ENCODE measurements around the gene CCL14. TPM values are rescaled to one million over a fixed set of nuclear protein-coding genes. Genes with fewer than 3 reads are reported as not detected.

CCL14 gene
- total and polyA plus RNA-seq, 9 of the 15 experiments (the other 6 are each of a cell fraction or from before 2014, with no cell fraction given): not detected

DNA sequence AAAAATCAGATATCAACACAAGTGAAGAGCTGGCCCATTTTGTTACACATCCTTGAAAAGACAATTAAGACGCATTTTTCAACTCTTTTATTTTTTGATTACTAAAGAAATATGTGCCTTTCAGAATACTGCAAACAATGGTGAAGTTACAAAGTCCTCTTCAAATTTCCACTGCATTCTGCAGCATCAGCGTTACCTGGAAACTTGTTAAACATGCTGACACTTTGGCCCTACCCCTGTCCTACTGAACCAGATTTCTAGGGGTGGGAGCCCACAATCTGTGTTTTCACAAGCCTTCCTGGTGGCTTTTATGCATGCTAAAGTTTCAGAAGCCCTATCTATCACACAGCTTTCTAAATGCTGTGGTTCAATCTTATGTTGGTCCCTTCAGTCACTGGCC lies 4.5 kb upstream of the CCL14 start:
- 0% methylated on average over 2 of the region's 2 CpGs for WGBS (ENCODE audit: insufficient coverage, low coverage, missing lambda C conversion rate)
- Histone ChIP-seq H3K27me3 (ENCODE audit: control insufficient read depth in 2 of 2, insufficient read depth in 2 of 2, low read length in 2 of 2) (no peaks in the 10 kb centered on the region; a peak in 1 of 5 replicates), H3K9me1 (ENCODE audit: control insufficient read depth, insufficient read depth, low read length) (no peaks in the 10 kb centered on the region), H3K4me1 (replicated peaks in 1 of 2; ENCODE audit: control insufficient read depth in 2 of 2, insufficient read depth in 2 of 2, low read length in 2 of 2) (no peaks in the 10 kb centered on the region), H3K4me2 (ENCODE audit: insufficient read depth, low read length) (no peak overlapping the region), H4K20me1 (replicated peaks; ENCODE audit: control insufficient read depth, insufficient read depth, low read length) (no peaks in the 10 kb centered on the region), H3K36me3 (ENCODE audit: control insufficient read depth, insufficient read depth, low read length) (no peaks in the 10 kb centered on the region), H3K9me3 (replicated peaks; ENCODE audit: control insufficient read depth, insufficient read depth, low read depth, low read length) (no peaks in the 10 kb centered on the region), H3K27ac (ENCODE audit: extremely low read depth, low read depth, low read length) (no peak overlapping the region), H3K79me2 (ENCODE audit: control insufficient read depth, insufficient read depth, low read length) (no peaks in the 10 kb centered on the region), H2AFZ (ENCODE audit: low read depth, low read length) (no peak overlapping the region), H3K4me3 (no peak overlapping the region), H3K9ac (ENCODE audit: insufficient read depth in 1 of 2, low read depth in 2 of 2, low read length in 2 of 2) (no peak overlapping the region)
- FAIRE-seq (no peak), DNase-seq (ENCODE audit: extremely low read depth in 1 of 4, low spot score in 3 of 4) (no peak), ATAC-seq (no peak)
- ChIA-PET CTCF (ENCODE audit: low intra/inter-chr PET ratio) (no interaction called here), POLR2A (no interaction called here)
- 0 out of 2 replicates have a peak, but pooled peaks have one; percentile 6 for TF ChIP-seq C11orf30 (IDR thresholded peaks at IDR 0.05; ENCODE audit: low read depth)
- no peak for TF ChIP-seq LARP7 (IDR thresholded peaks at IDR 0.05)
- no peak for TF ChIP-seq HDAC8 (tag; IDR thresholded peaks at IDR 0.05)
- no peak for TF ChIP-seq ZNF561 (CRISPR knock-in tag; conservative IDR thresholded peaks at IDR 0.05)
- intact Hi-C loops (cut with micrococcal nuclease): no loop called here
- BruUV-seq (replicated peaks): no TSS peak
- in situ Hi-C loops (cut with MboI): no loop called here

DNA sequence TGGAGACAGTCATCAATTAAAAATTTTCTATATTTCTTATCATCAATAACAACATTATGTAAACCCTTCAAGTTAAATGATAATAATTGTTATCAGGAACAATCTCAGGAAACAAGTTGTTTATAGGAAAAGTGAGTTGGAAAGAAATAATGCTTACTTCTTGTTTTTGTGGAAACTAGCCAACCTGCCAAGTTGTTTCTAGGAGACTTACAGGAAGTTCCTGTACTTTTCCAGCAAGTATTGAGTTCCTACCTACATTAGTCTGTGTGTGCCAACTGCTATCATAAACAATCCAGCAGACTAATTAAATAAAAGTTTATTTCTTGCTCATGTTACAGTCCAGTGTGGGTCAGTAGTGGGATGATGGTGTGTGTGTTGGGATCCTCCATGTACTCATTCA lies 1.6 kb upstream of the CCL14 start:
- H3K9me1 ChIP-seq (ENCODE audit: control insufficient read depth, insufficient read depth, low read length): no peaks in the 10 kb centered on the region
- no peaks in the 10 kb centered on the region for H3K36me3 ChIP-seq (ENCODE audit: control insufficient read depth, insufficient read depth, low read length)
- no peaks in the 10 kb centered on the region for H3K4me1 ChIP-seq (replicated peaks in 1 of 2; ENCODE audit: control insufficient read depth in 2 of 2, insufficient read depth in 2 of 2, low read length in 2 of 2)
- ATAC-seq: no peak
- FAIRE-seq: no peak
- intact Hi-C loops (cut with micrococcal nuclease): no loop called here
- no peaks in the 10 kb centered on the region for H3K79me2 ChIP-seq (ENCODE audit: control insufficient read depth, insufficient read depth, low read length)
- ChIA-PET POLR2A (no interaction called here), CTCF (ENCODE audit: low intra/inter-chr PET ratio) (no interaction called here)
- no peak overlapping the region for H2AFZ ChIP-seq (ENCODE audit: low read depth, low read length)
- H3K27ac ChIP-seq (ENCODE audit: extremely low read depth, low read depth, low read length): no peak overlapping the region
- BruUV-seq (replicated peaks): no TSS peak
- no peak overlapping the region for H3K9ac ChIP-seq (ENCODE audit: insufficient read depth in 1 of 2, low read depth in 2 of 2, low read length in 2 of 2)
- H3K27me3 ChIP-seq (ENCODE audit: control insufficient read depth in 2 of 2, insufficient read depth in 2 of 2, low read length in 2 of 2): peaks cover 0 to 13% of the 10 kb centered on the region in 2 experiments; a peak in 2 of 5 replicates
- no peaks in the 10 kb centered on the region for H3K9me3 ChIP-seq (replicated peaks; ENCODE audit: control insufficient read depth, insufficient read depth, low read depth, low read length)
- H4K20me1 ChIP-seq (replicated peaks; ENCODE audit: control insufficient read depth, insufficient read depth, low read length): no peaks in the 10 kb centered on the region
- no peak for DNase-seq (ENCODE audit: extremely low read depth in 1 of 4, low spot score in 3 of 4)
- H3K4me2 ChIP-seq (ENCODE audit: insufficient read depth, low read length): no peak overlapping the region
- H3K4me3 ChIP-seq: no peak overlapping the region
- in situ Hi-C loops (cut with MboI): no loop called here
- TF ChIP-seq ZNF324 (CRISPR knock-in tag; IDR thresholded peaks at IDR 0.05) (no peak), MAZ (CRISPR knock-in tag; conservative IDR thresholded peaks at IDR 0.05 in 1 of 2, IDR thresholded peaks at IDR 0.05 in 1 of 2) (no peak), ZFP36 (IDR thresholded peaks at IDR 0.05; ENCODE audit: low read depth, low read length, partially characterized antibody) (no peak), MTF1 (CRISPR knock-in tag; IDR thresholded peaks at IDR 0.05; ENCODE audit: borderline replicate concordance) (no peak), PPARD (CRISPR knock-in tag; IDR thresholded peaks at IDR 0.05) (no peak), HNRNPLL (IDR thresholded peaks at IDR 0.05; ENCODE audit: low read depth, low read length, poor library complexity, severe bottlenecking) (no peak), ZNF449 (CRISPR knock-in tag; IDR thresholded peaks at IDR 0.05) (no peak)
- TF ChIP-seq, protein P1, sequence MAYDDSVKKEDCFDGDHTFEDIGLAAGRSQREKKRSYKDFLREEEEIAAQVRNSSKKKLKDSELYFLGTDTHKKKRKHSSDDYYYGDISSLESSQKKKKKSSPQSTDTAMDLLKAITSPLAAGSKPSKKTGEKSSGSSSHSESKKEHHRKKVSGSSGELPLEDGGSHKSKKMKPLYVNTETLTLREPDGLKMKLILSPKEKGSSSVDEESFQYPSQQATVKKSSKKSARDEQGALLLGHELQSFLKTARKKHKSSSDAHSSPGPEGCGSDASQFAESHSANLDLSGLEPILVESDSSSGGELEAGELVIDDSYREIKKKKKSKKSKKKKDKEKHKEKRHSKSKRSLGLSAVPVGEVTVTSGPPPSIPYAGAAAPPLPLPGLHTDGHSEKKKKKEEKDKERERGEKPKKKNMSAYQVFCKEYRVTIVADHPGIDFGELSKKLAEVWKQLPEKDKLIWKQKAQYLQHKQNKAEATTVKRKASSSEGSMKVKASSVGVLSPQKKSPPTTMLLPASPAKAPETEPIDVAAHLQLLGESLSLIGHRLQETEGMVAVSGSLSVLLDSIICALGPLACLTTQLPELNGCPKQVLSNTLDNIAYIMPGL (CRISPR knock-in tag; IDR thresholded peaks at IDR 0.05): no peak
- TF ChIP-seq, protein P2, sequence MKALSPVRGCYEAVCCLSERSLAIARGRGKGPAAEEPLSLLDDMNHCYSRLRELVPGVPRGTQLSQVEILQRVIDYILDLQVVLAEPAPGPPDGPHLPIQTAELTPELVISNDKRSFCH (CRISPR knock-in tag; IDR thresholded peaks at IDR 0.05): no peak
- TF ChIP-seq, protein P2 (tag; IDR thresholded peaks at IDR 0.05): no peak

All from K562 (cell line).